ENCODE data around the gene EFS. TPM values are rescaled to one million over a fixed set of nuclear protein-coding genes. Genes with fewer than 3 reads are reported as not detected.

EFS gene
- polyA plus RNA-seq, 1 donor (not counting 4 experiments of a cell fraction or from before 2014, with no cell fraction given): 1.4 TPM

DNA sequence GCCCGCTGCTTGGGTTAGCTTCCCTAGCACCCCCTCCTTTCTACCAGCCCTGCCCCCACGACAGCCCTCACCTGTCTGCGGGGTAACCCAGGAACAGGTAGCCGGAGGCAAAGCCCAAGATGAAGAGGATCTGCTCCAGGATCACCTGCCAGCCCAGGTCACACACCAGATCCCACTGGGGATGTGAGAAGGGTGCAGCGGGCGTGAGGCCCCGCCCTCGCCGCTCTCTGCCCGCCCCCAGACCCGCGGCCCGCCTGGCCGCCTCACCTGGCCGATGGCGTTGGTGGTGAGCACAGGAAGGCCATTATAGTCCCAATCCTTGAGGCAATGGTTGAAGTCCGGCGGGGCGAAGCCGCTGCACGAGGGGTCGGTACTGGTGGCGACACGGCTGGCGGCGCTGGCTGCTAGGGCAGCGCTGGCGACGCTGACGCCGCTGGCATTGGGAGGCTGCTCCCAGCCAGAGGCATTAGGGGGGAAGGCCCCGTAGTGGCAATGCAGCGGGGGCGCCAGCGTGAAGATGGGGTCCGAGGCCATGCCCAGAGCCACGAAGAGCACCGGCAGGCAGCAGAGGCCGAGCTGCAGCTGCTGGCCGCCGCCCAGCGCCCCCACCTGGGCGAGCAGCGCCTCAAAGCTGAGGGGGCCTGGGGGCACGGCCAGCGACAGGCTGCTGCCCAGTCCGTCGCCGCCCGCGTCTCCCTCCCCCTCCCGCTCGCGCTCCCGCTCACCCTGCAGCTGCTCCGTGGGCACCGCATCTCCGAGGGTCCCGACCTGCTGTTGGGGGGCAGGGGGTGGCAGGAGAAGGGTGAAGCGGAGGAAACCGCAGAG, 13.1 kb downstream of the EFS start:
- no peaks in the 10 kb centered on the region for H3K9me1 ChIP-seq (ENCODE audit: control insufficient read depth, extremely low read depth, insufficient read depth, low read length)
- TF ChIP-seq, protein P1, sequence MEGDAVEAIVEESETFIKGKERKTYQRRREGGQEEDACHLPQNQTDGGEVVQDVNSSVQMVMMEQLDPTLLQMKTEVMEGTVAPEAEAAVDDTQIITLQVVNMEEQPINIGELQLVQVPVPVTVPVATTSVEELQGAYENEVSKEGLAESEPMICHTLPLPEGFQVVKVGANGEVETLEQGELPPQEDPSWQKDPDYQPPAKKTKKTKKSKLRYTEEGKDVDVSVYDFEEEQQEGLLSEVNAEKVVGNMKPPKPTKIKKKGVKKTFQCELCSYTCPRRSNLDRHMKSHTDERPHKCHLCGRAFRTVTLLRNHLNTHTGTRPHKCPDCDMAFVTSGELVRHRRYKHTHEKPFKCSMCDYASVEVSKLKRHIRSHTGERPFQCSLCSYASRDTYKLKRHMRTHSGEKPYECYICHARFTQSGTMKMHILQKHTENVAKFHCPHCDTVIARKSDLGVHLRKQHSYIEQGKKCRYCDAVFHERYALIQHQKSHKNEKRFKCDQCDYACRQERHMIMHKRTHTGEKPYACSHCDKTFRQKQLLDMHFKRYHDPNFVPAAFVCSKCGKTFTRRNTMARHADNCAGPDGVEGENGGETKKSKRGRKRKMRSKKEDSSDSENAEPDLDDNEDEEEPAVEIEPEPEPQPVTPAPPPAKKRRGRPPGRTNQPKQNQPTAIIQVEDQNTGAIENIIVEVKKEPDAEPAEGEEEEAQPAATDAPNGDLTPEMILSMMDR (optimal IDR thresholded peaks at IDR 0.05 in 1 of 3, IDR thresholded peaks at IDR 0.05 in 1 of 3, conservative IDR thresholded peaks at IDR 0.05 in 1 of 3; ENCODE audit: extremely low read depth in 1 of 3, insufficient read depth in 2 of 3, low read length in 3 of 3): peak in 1 of 3 experiments; percentile 26
- TF ChIP-seq EZH2 (IDR thresholded peaks at IDR 0.05; ENCODE audit: low read length): no peak
- H3K9me3 ChIP-seq (ENCODE audit: control insufficient read depth, low read depth, low read length): no peaks in the 10 kb centered on the region
- FAIRE-seq (no peak), DNase-seq (ENCODE audit: low read depth, low spot score) (no peak)
- no peaks in the 10 kb centered on the region for H4K20me1 ChIP-seq (ENCODE audit: control insufficient read depth, extremely low read depth, insufficient read depth, low read length)
- dilution Hi-C loops (cut with MboI; ENCODE audit: extremely low pct_ligation_motif_present, low sequenced_read_pairs): no loop called here
- peak overlapping the region; percentile 38 to 55 (median 40) for H3K4me3 ChIP-seq (ENCODE audit: control insufficient read depth in 2 of 3, extremely low read depth in 1 of 3, insufficient read depth in 2 of 3, low read depth in 1 of 3, low read length in 3 of 3)
- H3K27me3 ChIP-seq (ENCODE audit: control insufficient read depth, extremely low read depth, insufficient read depth, low read length): peaks cover 22% of the 10 kb centered on the region
- peak overlapping the region; percentile 53 for H2AFZ ChIP-seq (ENCODE audit: control insufficient read depth, low read length)
- peak overlapping the region; percentile 68 for H3K4me2 ChIP-seq (ENCODE audit: control insufficient read depth, extremely low read depth, insufficient read depth, low read depth, low read length)
- H3K36me3 ChIP-seq (ENCODE audit: control insufficient read depth in 2 of 2, extremely low read depth in 1 of 2, insufficient read depth in 2 of 2, low read length in 2 of 2): no peaks in the 10 kb centered on the region
- H3K27ac ChIP-seq (ENCODE audit: control insufficient read depth, insufficient read depth, low read length): no peak overlapping the region
- no peaks in the 10 kb centered on the region for H3K79me2 ChIP-seq (ENCODE audit: control insufficient read depth, insufficient read depth, low read length)
- no peak overlapping the region for H3K9ac ChIP-seq (ENCODE audit: control insufficient read depth, extremely low read depth, insufficient read depth, low read length)
- H3K4me1 ChIP-seq (ENCODE audit: control insufficient read depth, extremely low read depth, insufficient read depth, low read length): peaks cover 3% of the 10 kb centered on the region

DNA sequence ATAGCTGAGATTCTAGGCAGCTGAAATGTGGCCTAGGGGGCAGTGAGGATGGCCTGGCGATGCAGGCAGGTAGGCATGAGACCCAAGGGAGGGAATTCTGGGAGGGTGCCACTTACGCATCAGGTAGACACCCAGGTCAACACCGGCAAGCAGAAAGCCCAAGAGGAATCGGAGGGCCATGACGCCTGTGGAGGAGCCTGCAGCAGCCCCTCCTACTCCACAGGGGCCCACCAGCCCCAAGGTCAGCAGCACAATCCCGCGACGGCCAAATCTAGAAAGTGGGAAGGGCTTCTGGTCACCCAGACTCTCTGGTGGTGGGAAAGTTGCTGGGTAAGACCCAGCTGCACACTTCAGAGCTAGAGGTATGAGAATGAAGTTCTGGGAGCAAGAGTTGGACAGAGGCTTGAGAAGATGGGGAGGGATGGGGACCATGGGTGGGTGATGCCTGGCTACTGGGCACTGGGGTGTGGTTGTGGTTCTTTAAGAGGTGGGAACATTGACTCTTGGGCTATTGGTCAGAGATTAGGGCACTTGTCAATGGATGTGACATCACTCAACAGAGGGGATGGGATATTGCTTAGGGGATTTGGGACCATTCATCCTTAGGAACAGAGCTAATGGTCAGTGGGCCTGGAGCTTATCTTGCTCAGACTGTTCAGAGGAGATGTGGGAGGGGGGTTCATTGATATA, 15.7 kb downstream of the EFS start:
- FAIRE-seq: no peak
- dilution Hi-C loops (cut with MboI; ENCODE audit: extremely low pct_ligation_motif_present, low sequenced_read_pairs): no loop called here

More for the DNA sequence above, 15.7 kb downstream of the EFS start:
- H3K4me3 ChIP-seq (ENCODE audit: control insufficient read depth in 2 of 3, extremely low read depth in 1 of 3, insufficient read depth in 2 of 3, low read depth in 1 of 3, low read length in 3 of 3): no peak overlapping the region
- no peak overlapping the region for H3K4me2 ChIP-seq (ENCODE audit: control insufficient read depth, extremely low read depth, insufficient read depth, low read depth, low read length)
- H3K79me2 ChIP-seq (ENCODE audit: control insufficient read depth, insufficient read depth, low read length): no peaks in the 10 kb centered on the region
- no peaks in the 10 kb centered on the region for H3K9me1 ChIP-seq (ENCODE audit: control insufficient read depth, extremely low read depth, insufficient read depth, low read length)
- no peak overlapping the region for H3K9ac ChIP-seq (ENCODE audit: control insufficient read depth, extremely low read depth, insufficient read depth, low read length)
- no peak for DNase-seq (ENCODE audit: low read depth, low spot score)
- H3K4me1 ChIP-seq (ENCODE audit: control insufficient read depth, extremely low read depth, insufficient read depth, low read length): peaks cover 3% of the 10 kb centered on the region
- H3K27me3 ChIP-seq (ENCODE audit: control insufficient read depth, extremely low read depth, insufficient read depth, low read length): peaks cover 22% of the 10 kb centered on the region
- no peak overlapping the region for H3K27ac ChIP-seq (ENCODE audit: control insufficient read depth, insufficient read depth, low read length)
- no peaks in the 10 kb centered on the region for H3K36me3 ChIP-seq (ENCODE audit: control insufficient read depth in 2 of 2, extremely low read depth in 1 of 2, insufficient read depth in 2 of 2, low read length in 2 of 2)
- H3K9me3 ChIP-seq (ENCODE audit: control insufficient read depth, low read depth, low read length): no peaks in the 10 kb centered on the region
- no peak for TF ChIP-seq EZH2 (IDR thresholded peaks at IDR 0.05; ENCODE audit: low read length)
- TF ChIP-seq, protein P1 (optimal IDR thresholded peaks at IDR 0.05 in 1 of 3, IDR thresholded peaks at IDR 0.05 in 1 of 3, conservative IDR thresholded peaks at IDR 0.05 in 1 of 3; ENCODE audit: extremely low read depth in 1 of 3, insufficient read depth in 2 of 3, low read length in 3 of 3): no peak
- no peaks in the 10 kb centered on the region for H4K20me1 ChIP-seq (ENCODE audit: control insufficient read depth, extremely low read depth, insufficient read depth, low read length)
- no peak overlapping the region for H2AFZ ChIP-seq (ENCODE audit: control insufficient read depth, low read length)
